HepG2 (cell line): Measurements from ENCODE around the gene MSI2. TPM values are rescaled to one million over a fixed set of nuclear protein-coding genes. Genes with fewer than 3 reads are reported as not detected.

Experiments
- ATAC-seq: fragments of 200-7000 bp; cut with Tn5 transposase; 3 replicates; pipeline ENCODE4 v1.9.1; 2020; ENCODE audit warnings: mild to moderate bottlenecking, moderate library complexity
- BruUV-seq: library from RNA; stranded (reverse); fragments of 400-500 nt; replicated peaks from 2 replicates; lab custom pipeline; 2021; lab: Mats Ljungman, UMichigan
- CTCF ChIA-PET: fragments of 300-600 bp; formaldehyde crosslinking; extraction: SDS; loops from one replicate; lab custom pipeline; 2021; ENCODE audit warnings: low total read pairs, inconsistent platforms, low intra/inter-chr PET ratio; lab: Yijun Ruan, JAX
- POLR2A ChIA-PET: fragments of 350-600 bp; sonication (Branson Sonifier 250); formaldehyde crosslinking; loops from one replicate; lab custom pipeline; 2020; ENCODE audit warnings: antibody characterized with exemption, inconsistent platforms; lab: Yijun Ruan, JAX
- DNase-seq: peaks from one replicate; pipeline ENCODE4 v3.0.0-alpha.2; 2015; ENCODE audit warnings: low spot score
- FAIRE-seq: peaks from 3 replicates; lab custom pipeline; 2011; peaks lifted over from hg19 to GRCh38; lab: Jason Lieb, UNC
- H2AFZ ChIP-seq: one replicate; pipeline ENCODE4 v1.6.1; 2011; ENCODE audit warnings: low read length, inconsistent platforms
- H3K27ac ChIP-seq: fragments of 300-600 bp; 3 replicates; pipeline ENCODE4 v1.8.0; 2011; ENCODE audit warnings: mixed run types, mild to moderate bottlenecking, mixed read lengths, low read length, inconsistent platforms; ENCODE audit not compliant: insufficient read depth; ENCODE audit errors: extremely low read length
- H3K27me3 ChIP-seq, 2 experiments: fragments of 200-600 bp in 1 of 2; 2 replicates in 1 of 2; 3 replicates in 1 of 2; pipeline versions ENCODE4 v1.6.0 to v1.8.0; 2011; ENCODE audit warnings: low read length in 2 of 2, mild to moderate bottlenecking in 2 of 2, moderate library complexity in 2 of 2, inconsistent platforms in 1 of 2; ENCODE audit not compliant: insufficient read depth in 2 of 2, control insufficient read depth in 1 of 2
- H3K36me3 ChIP-seq, 2 experiments: fragments of 200-600 bp in 1 of 2; replicated peaks in 1 of 2; 2 replicates in 1 of 2; 3 replicates in 1 of 2; pipeline versions ENCODE4 v1.5.1 to v1.8.0; 2011; ENCODE audit warnings: low read length in 2 of 2, inconsistent platforms in 1 of 2; ENCODE audit not compliant: insufficient read depth in 2 of 2, control insufficient read depth in 1 of 2
- H3K4me1 ChIP-seq: 2 replicates; pipeline ENCODE4 v1.5.1; 2012; ENCODE audit warnings: low read length, inconsistent platforms; ENCODE audit not compliant: insufficient read depth
- H3K4me2 ChIP-seq: 2 replicates; pipeline ENCODE4 v1.6.0; 2011; ENCODE audit warnings: low read depth, low read length, inconsistent platforms
- H3K4me3 ChIP-seq, 3 experiments: fragments of 200-600 bp in 1 of 3; sonication (generic), shearing (Covaris generic) in 1 of 3; replicated peaks in 1 of 3; 2 replicates each; pipeline ENCODE4 v1.5.1; 2011 to 2016; ENCODE audit warnings: low read length in 3 of 3, inconsistent platforms in 2 of 3, low read depth in 2 of 3, mild to moderate bottlenecking in 2 of 3, control low read depth in 1 of 3, mixed read lengths in 1 of 3; ENCODE audit not compliant: insufficient read depth in 1 of 3
- H3K79me2 ChIP-seq: one replicate; pipeline ENCODE4 v1.6.1; 2011; ENCODE audit warnings: low read length, inconsistent platforms; ENCODE audit not compliant: insufficient read depth
- H3K9ac ChIP-seq: 2 replicates; pipeline ENCODE4 v1.6.0; 2011; ENCODE audit warnings: mild to moderate bottlenecking, low read depth, low read length, inconsistent platforms; ENCODE audit not compliant: insufficient read depth
- H3K9me3 ChIP-seq: 2 replicates; pipeline ENCODE4 v1.5.1; 2012; ENCODE audit warnings: mild to moderate bottlenecking, low read length
- H4K20me1 ChIP-seq: 2 replicates; pipeline ENCODE4 v1.6.0; 2011; ENCODE audit warnings: inconsistent platforms, mild to moderate bottlenecking, low read length, moderate library complexity; ENCODE audit not compliant: insufficient read depth
- CBX5 ChIP-seq: sonication (generic); formaldehyde crosslinking; IDR thresholded peaks from 2 replicates; pipeline ENCODE4 v1.4.0; 2020; ENCODE audit warnings: missing genetic modification reagents, borderline replicate concordance
- DR1 ChIP-seq: sonication (generic); formaldehyde crosslinking; IDR thresholded peaks from 2 replicates; pipeline ENCODE4 v1.8.0; 2021; ENCODE audit warnings: mild to moderate bottlenecking, missing genetic modification reagents, inconsistent platforms
- KAT8 ChIP-seq: IDR thresholded peaks from 2 replicates; pipeline ENCODE4 v1.6.1; 2016; ENCODE audit warnings: missing genetic modification reagents, missing compliant biosample characterization
- KDM1A ChIP-seq: IDR thresholded peaks from 2 replicates; pipeline ENCODE4 v1.6.1; 2016; ENCODE audit warnings: missing compliant biosample characterization
- MIXL1 ChIP-seq: IDR thresholded peaks from 2 replicates; pipeline ENCODE4 v1.6.1; 2016
- MTF2 ChIP-seq: sonication (generic); formaldehyde crosslinking; IDR thresholded peaks from 2 replicates; pipeline ENCODE4 v1.5.0; 2020; ENCODE audit warnings: missing genetic modification reagents, borderline replicate concordance
- NFE2L2 ChIP-seq: fragments of 150-350 bp; IDR thresholded peaks from 2 replicates; pipeline ENCODE4 v1.6.1; 2014; ENCODE audit warnings: low read length
- SOX6 ChIP-seq, 2 experiments: fragments of 450-650 bp in 1 of 2; sonication (generic) in 1 of 2; formaldehyde crosslinking in 1 of 2; IDR thresholded peaks; 2 replicates each; pipeline versions ENCODE4 v1.4.0 to v1.6.1; 2017 to 2020; ENCODE audit warnings: antibody characterized with exemption in 1 of 2, mild to moderate bottlenecking in 1 of 2, missing genetic modification reagents in 1 of 2
- SP1 ChIP-seq, 2 experiments: fragments of 450-650 bp in 1 of 2; sonication (generic) in 1 of 2; formaldehyde crosslinking in 1 of 2; IDR thresholded peaks; 2 replicates each; pipeline versions ENCODE4 v1.4.0 to v1.6.1; 2016 to 2020; ENCODE audit warnings: missing genetic modification reagents in 1 of 2
- TRIM24 ChIP-seq: sonication (generic); formaldehyde crosslinking; IDR thresholded peaks from 2 replicates; pipeline ENCODE4 v1.8.0; 2022; ENCODE audit warnings: mild to moderate bottlenecking, missing genetic modification reagents
- ZNF577 ChIP-seq: sonication (generic); formaldehyde crosslinking; IDR thresholded peaks from 2 replicates; pipeline ENCODE4 v1.4.0; 2020; ENCODE audit warnings: mild to moderate bottlenecking, low read depth, missing genetic modification reagents, borderline replicate concordance
- ZNF589 ChIP-seq: sonication (generic); formaldehyde crosslinking; conservative IDR thresholded peaks from 2 replicates; pipeline ENCODE4 v1.8.0; 2022; ENCODE audit warnings: mild to moderate bottlenecking, moderate library complexity, missing genetic modification reagents
- ZNF629 ChIP-seq: sonication (generic); formaldehyde crosslinking; conservative IDR thresholded peaks from 2 replicates; pipeline ENCODE4 v1.5.0; 2020; ENCODE audit warnings: missing genetic modification reagents
- ZSCAN29 ChIP-seq: sonication (generic); formaldehyde crosslinking; conservative IDR thresholded peaks from 2 replicates; pipeline ENCODE4 v1.4.0; 2020; ENCODE audit warnings: mild to moderate bottlenecking, missing genetic modification reagents
- WGBS: methylation state at CpG from one replicate; pipeline ENCODE4 v1.1.6; 2017; ENCODE audit warnings: low lambda C conversion rate; 5-methylcytosine and 5-hydroxymethylcytosine counted together
- in situ Hi-C: cut with HindIII; loops from 2 replicates; pipeline ENCODE4 v1.10.0; 2017; ENCODE audit warnings: low pct_unique_long_range_greater_than_20kb; ENCODE audit not compliant: extremely low pct_ligation_motif_present
- intact Hi-C: fragments of 100-400 bp; cut with micrococcal nuclease; formaldehyde crosslinking; loops from one replicate; pipeline ENCODE4 v1.10.0; 2022; ENCODE audit not compliant: unreplicated experiment
- polyA plus RNA-seq, 8 experiments: library from polyadenylated mRNA; depleted of rRNA in 3 of 8; stranded (reverse) in 7 of 8; unstranded in 1 of 8; fragments of >200 nt; fragmentation: Illumina TruSeq in 4 of 8; extraction: Trizol in 4 of 8; gene quantifications; 2 replicates each; pipeline versions ENCODE4 v1.2.1 to v1.2.3, GENCODE V29; 2011 to 2016; ENCODE audit warnings: low read depth in 4 of 8, missing spikeins in 1 of 8, mixed read lengths in 1 of 8; ENCODE audit not compliant: insufficient read depth in 1 of 8
- total RNA-seq, 5 experiments: library from RNA; depleted of rRNA; stranded (reverse); fragments of >200 nt; fragmentation: Illumina TruSeq; extraction: Trizol; gene quantifications; 2 replicates each; pipeline ENCODE4 v1.2.3, GENCODE V29; 2016; ENCODE audit warnings: low read depth in 1 of 5
- TF ChIP-seq, protein P1 (sequence below): sonication (generic); formaldehyde crosslinking; IDR thresholded peaks from 2 replicates; pipeline ENCODE4 v1.4.0; 2020; ENCODE audit warnings: mild to moderate bottlenecking, missing genetic modification reagents
- TF ChIP-seq, protein P2 (sequence below): sonication (generic); formaldehyde crosslinking; IDR thresholded peaks from 2 replicates; pipeline ENCODE4 v1.5.0; 2020; ENCODE audit warnings: missing genetic modification reagents
- TF ChIP-seq, protein P3 (sequence below): sonication (generic); formaldehyde crosslinking; IDR thresholded peaks from 2 replicates; pipeline ENCODE4 v1.9.0; 2021; ENCODE audit warnings: missing genetic modification reagents, borderline replicate concordance

MSI2 gene
- total and polyA plus RNA-seq, 2 of the 13 experiments (the other 11 are each of a cell fraction or from before 2014, with no cell fraction given) = 77.5 to 78.4 TPM

DNA sequence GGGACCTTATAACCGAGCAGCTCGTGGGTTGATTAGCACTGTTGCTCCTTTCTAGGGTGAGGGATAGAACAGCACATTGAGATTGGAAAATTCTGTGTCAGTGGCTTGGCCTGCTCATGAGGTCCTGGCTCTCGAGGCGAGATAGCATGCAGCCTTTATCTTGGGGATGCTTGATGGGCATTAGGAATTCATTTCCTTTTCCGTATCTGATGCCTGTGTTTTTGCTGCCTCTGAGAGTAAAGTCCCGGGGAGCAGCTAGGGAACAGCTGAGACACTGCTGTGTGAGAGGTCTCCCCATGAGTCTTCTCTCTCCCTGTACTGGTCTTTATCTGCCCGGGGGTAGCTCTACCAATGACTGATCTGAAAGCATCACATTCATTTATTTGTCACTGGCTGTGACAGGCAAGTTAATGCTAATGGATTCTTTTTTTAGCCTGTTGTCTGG lies 14.5 kb downstream of the MSI2 start:
- peaks cover 21% of the 10 kb centered on the region for H4K20me1 ChIP-seq
- in situ Hi-C loops (no loop called here), intact Hi-C loops (no loop called here)
- H3K9ac ChIP-seq = no peak overlapping the region
- BruUV-seq = no TSS peak
- H3K9me3 ChIP-seq = no peaks in the 10 kb centered on the region
- POLR2A ChIA-PET = interaction anchor here (1.6 to 3.0 kb wide), 2 partner anchors 9 to 14 kb away, joined by 5 to 13 read pairs; partner anchors contain the start of gene MSI2
- H3K4me1 ChIP-seq = peaks cover 33% of the 10 kb centered on the region
- no peak overlapping the region for H2AFZ ChIP-seq
- peaks cover 62% of the 10 kb centered on the region for H3K79me2 ChIP-seq
- CTCF ChIA-PET = no interaction called here
- ATAC-seq (no peak), DNase-seq (no peak), FAIRE-seq (no peak)
- no peaks in the 10 kb centered on the region for H3K27me3 ChIP-seq
- TF ChIP-seq ZNF629 (no peak), ZNF577 (no peak), KAT8 (no peak)
- H3K4me2 ChIP-seq = no peak overlapping the region
- 93% methylated on average over 7 of the region's 7 CpGs for whole genome bisulfite sequencing
- no peak overlapping the region for H3K4me3 ChIP-seq
- no peak overlapping the region for H3K27ac ChIP-seq
- H3K36me3 ChIP-seq = peaks cover 47 to 85% of the 10 kb centered on the region in 2 experiments

DNA sequence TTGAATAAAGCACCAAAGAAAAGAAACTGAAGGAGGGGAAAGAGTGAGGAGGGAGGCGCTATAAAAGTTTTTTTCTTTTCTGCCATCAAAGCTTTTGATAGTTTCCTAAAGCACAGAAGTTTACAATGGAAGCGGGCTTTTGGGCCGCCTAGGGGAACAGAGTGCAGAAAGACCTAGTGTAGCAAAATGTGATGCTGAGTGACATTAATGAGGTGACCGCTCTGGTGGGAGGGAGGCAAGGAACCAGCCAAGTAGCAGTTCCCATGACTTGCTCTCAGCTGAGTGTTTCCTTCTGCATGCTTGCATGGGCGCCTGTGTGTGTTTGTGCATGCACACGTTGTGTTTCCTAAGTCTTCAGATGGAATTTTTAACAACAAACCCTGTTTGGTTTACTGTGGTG lies 15.5 kb downstream of the MSI2 start:
- Histone ChIP-seq H3K9ac (no peak overlapping the region), H3K4me3 (no peak overlapping the region), H3K36me3 (peaks cover 52 to 86% of the 10 kb centered on the region in 2 experiments), H3K4me1 (peaks cover 33% of the 10 kb centered on the region), H3K27me3 (no peaks in the 10 kb centered on the region), H3K79me2 (peaks cover 56% of the 10 kb centered on the region), H3K9me3 (no peaks in the 10 kb centered on the region), H2AFZ (no peak overlapping the region), H3K4me2 (no peak overlapping the region), H3K27ac (no peak overlapping the region), H4K20me1 (peaks cover 19% of the 10 kb centered on the region)
- intact Hi-C loops = no loop called here
- ChIA-PET CTCF (no interaction called here), POLR2A (interaction anchor here (3.0 kb wide), 1 partner anchor 15 kb away, joined by 13 read pairs; the partner anchor contains the start of gene MSI2)
- no peak for ATAC-seq
- in situ Hi-C loops = no loop called here
- DNase-seq = no peak
- 96% methylated on average over 6 of the region's 6 CpGs for WGBS
- no peak for FAIRE-seq
- no TSS peak for BruUV-seq
- TF ChIP-seq MIXL1 (CRISPR knock-in tag) (no peak), ZSCAN29 (CRISPR knock-in tag) (no peak), SOX6 (IDR thresholded peaks at IDR 0.05) (no peak), SOX6 (CRISPR knock-in tag; IDR thresholded peaks at IDR 0.05) (no peak), KDM1A (CRISPR knock-in tag) (no peak), TRIM24 (no peak), DR1 (CRISPR knock-in tag) (no peak), NFE2L2 (no peak), SP1 (IDR thresholded peaks at IDR 0.05) (no peak), SP1 (CRISPR knock-in tag; IDR thresholded peaks at IDR 0.05) (no peak), ZNF589 (CRISPR knock-in tag) (no peak), CBX5 (CRISPR knock-in tag) (no peak), MTF2 (CRISPR knock-in tag) (no peak)
- TF ChIP-seq, protein P1, sequence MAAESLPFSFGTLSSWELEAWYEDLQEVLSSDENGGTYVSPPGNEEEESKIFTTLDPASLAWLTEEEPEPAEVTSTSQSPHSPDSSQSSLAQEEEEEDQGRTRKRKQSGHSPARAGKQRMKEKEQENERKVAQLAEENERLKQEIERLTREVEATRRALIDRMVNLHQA = no peak
- TF ChIP-seq, protein P2, sequence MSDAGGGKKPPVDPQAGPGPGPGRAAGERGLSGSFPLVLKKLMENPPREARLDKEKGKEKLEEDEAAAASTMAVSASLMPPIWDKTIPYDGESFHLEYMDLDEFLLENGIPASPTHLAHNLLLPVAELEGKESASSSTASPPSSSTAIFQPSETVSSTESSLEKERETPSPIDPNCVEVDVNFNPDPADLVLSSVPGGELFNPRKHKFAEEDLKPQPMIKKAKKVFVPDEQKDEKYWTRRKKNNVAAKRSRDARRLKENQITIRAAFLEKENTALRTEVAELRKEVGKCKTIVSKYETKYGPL (CRISPR knock-in tag) = no peak
- TF ChIP-seq, protein P3, sequence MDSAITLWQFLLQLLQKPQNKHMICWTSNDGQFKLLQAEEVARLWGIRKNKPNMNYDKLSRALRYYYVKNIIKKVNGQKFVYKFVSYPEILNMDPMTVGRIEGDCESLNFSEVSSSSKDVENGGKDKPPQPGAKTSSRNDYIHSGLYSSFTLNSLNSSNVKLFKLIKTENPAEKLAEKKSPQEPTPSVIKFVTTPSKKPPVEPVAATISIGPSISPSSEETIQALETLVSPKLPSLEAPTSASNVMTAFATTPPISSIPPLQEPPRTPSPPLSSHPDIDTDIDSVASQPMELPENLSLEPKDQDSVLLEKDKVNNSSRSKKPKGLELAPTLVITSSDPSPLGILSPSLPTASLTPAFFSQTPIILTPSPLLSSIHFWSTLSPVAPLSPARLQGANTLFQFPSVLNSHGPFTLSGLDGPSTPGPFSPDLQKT (CRISPR knock-in tag) = no peak
